MCF 10A (cell line): Measurements from ENCODE around the gene ST6GAL1. TPM values are rescaled to one million over a fixed set of nuclear protein-coding genes. Genes with fewer than 3 reads are reported as not detected.
A peak's percentile ranks its signal among the peaks of the same experiment; 100 is the strongest.

Experiments used
- BruUV-seq: library from RNA; stranded (reverse); fragments of 400-500 nt; replicated peaks from 2 replicates; lab custom pipeline; 2021; lab: Mats Ljungman, UMichigan
- CTCF ChIA-PET: fragments of 300-600 bp; sonication (Branson Sonifier 250); formaldehyde crosslinking; extraction: SDS; loops from one replicate; lab custom pipeline; 2021; ENCODE audit warnings: antibody characterized with exemption, inconsistent platforms; lab: Yijun Ruan, JAX
- POLR2A ChIA-PET: fragments of 300-600, 350-650 bp; sonication (Branson Sonifier 250); formaldehyde crosslinking; extraction: SDS; loops from one replicate; lab custom pipeline; 2020; ENCODE audit warnings: antibody characterized with exemption, inconsistent platforms; lab: Yijun Ruan, JAX
- DNase-seq: peaks from one replicate; pipeline ENCODE4 v3.0.0-alpha.2; 2018; ENCODE audit not compliant: unreplicated experiment
- H3K27ac Mint-ChIP-seq: one replicate; pipeline ENCODE4 v1.8.0; 2022; ENCODE audit warnings: mild to moderate bottlenecking, low read depth, mixed read lengths; ENCODE audit not compliant: unreplicated experiment
- H3K27me3 Mint-ChIP-seq: one replicate; pipeline ENCODE4 v1.8.0; 2022; ENCODE audit warnings: mixed read lengths; ENCODE audit not compliant: insufficient read depth, unreplicated experiment
- H3K36me3 Mint-ChIP-seq: one replicate; pipeline ENCODE4 v1.8.0; 2022; ENCODE audit warnings: mild to moderate bottlenecking, moderate library complexity, mixed read lengths; ENCODE audit not compliant: insufficient read depth, unreplicated experiment
- H3K4me1 Mint-ChIP-seq: one replicate; pipeline ENCODE4 v1.8.0; 2022; ENCODE audit warnings: mixed read lengths; ENCODE audit not compliant: insufficient read depth, unreplicated experiment
- H3K4me3 Mint-ChIP-seq: one replicate; pipeline ENCODE4 v1.8.0; 2022; ENCODE audit warnings: mild to moderate bottlenecking, moderate library complexity, mixed read lengths; ENCODE audit not compliant: unreplicated experiment
- H3K9me3 Mint-ChIP-seq: one replicate; pipeline ENCODE4 v1.8.0; 2022; ENCODE audit warnings: mixed read lengths; ENCODE audit not compliant: unreplicated experiment
- CTCF ChIP-seq: fragments of 200-600 bp; IDR thresholded peaks from one replicate; pipeline ENCODE4 v1.8.0; 2022; ENCODE audit warnings: antibody characterized with exemption, mild to moderate bottlenecking; ENCODE audit not compliant: unreplicated experiment
- intact Hi-C: fragments of 100-400 bp; cut with micrococcal nuclease; formaldehyde crosslinking; loops from 2 replicates; pipeline ENCODE4 v1.14.1; 2022
- total RNA-seq: library from RNA; stranded (reverse); gene quantifications from 2 replicates; pipeline ENCODE4 v1.2.3, GENCODE V29; 2022

ST6GAL1 gene
- total RNA-seq, 1 experiment from 2014 or later, result 18.8 TPM

- TF ChIP-seq CTCF, result no peak
- BruUV-seq, result no TSS peak
- CTCF ChIA-PET, result no interaction called here
- intact Hi-C loops, result no loop called here
- no peaks in the 10 kb centered on the region for H3K9me3 Mint-ChIP-seq
- H3K4me1 Mint-ChIP-seq, result peaks cover 11% of the 10 kb centered on the region
- no peak overlapping the region for H3K4me3 Mint-ChIP-seq
- no peak for DNase-seq
- no peaks in the 10 kb centered on the region for H3K27me3 Mint-ChIP-seq
- H3K36me3 Mint-ChIP-seq, result peaks cover 6% of the 10 kb centered on the region
- POLR2A ChIA-PET, result no interaction called here
- no peak overlapping the region for H3K27ac Mint-ChIP-seq
Measured at GRCh38 chr3:186986816-186987215, 56.5 kb downstream of the ST6GAL1 start.

- Mint-ChIP-seq H3K9me3 (no peaks in the 10 kb centered on the region), H3K36me3 (peaks cover 6% of the 10 kb centered on the region), H3K4me3 (no peak overlapping the region), H3K27ac (peak overlapping the region; percentile 24), H3K27me3 (no peaks in the 10 kb centered on the region), H3K4me1 (peaks cover 16% of the 10 kb centered on the region)
- BruUV-seq, result no TSS peak
- ChIA-PET CTCF (interaction anchor here (0.6 to 1.1 kb wide), 5 partner anchors 23 to 1638 kb away, joined by 3 to 4 read pairs (median 3); no protein-coding TSS in a partner anchor), POLR2A (interaction anchor here (1.1 to 1.4 kb wide), 3 partner anchors 9 to 10 kb away, joined by 3 to 6 read pairs (median 4); no protein-coding TSS in a partner anchor)
- intact Hi-C loops, result no loop called here
- DNase-seq, result no peak
- TF ChIP-seq CTCF, result no peak
Measured at GRCh38 chr3:186988806-186989205, 58.5 kb downstream of the ST6GAL1 start.

- H3K4me3 Mint-ChIP-seq, result no peak overlapping the region
- no peaks in the 10 kb centered on the region for H3K9me3 Mint-ChIP-seq
- no peak for TF ChIP-seq CTCF
- ChIA-PET CTCF (interaction anchor here (0.6 to 1.1 kb wide), 5 partner anchors 24 to 1639 kb away, joined by 3 to 4 read pairs (median 3); no protein-coding TSS in a partner anchor), POLR2A (interaction anchor here (1.1 to 1.4 kb wide), 3 partner anchors 8 to 11 kb away, joined by 3 to 6 read pairs (median 4); no protein-coding TSS in a partner anchor)
- intact Hi-C loops, result no loop called here
- peak overlapping the region; percentile 24 for H3K27ac Mint-ChIP-seq
- H3K27me3 Mint-ChIP-seq, result no peaks in the 10 kb centered on the region
- H3K4me1 Mint-ChIP-seq, result peaks cover 16% of the 10 kb centered on the region
- BruUV-seq, result no TSS peak
- peaks cover 6% of the 10 kb centered on the region for H3K36me3 Mint-ChIP-seq
- DNase-seq, result no peak
Measured at GRCh38 chr3:186989429-186989828, 59.1 kb downstream of the ST6GAL1 start.

GRCh38 chr3:186990277-186990676, 60.0 kb downstream of the ST6GAL1 start:
- H3K4me1 Mint-ChIP-seq, result peaks cover 16% of the 10 kb centered on the region
- DNase-seq, result no peak
- TF ChIP-seq CTCF, result no peak

More at GRCh38 chr3:186990277-186990676, 60.0 kb downstream of the ST6GAL1 start:
- POLR2A ChIA-PET, result interaction anchor here (0.9 to 1.3 kb wide), 2 partner anchors 8 to 12 kb away, joined by 3 to 4 read pairs; no protein-coding TSS in a partner anchor
- no peak overlapping the region for H3K4me3 Mint-ChIP-seq
- H3K9me3 Mint-ChIP-seq, result no peaks in the 10 kb centered on the region
- peak overlapping the region; percentile 93 for H3K27ac Mint-ChIP-seq
- CTCF ChIA-PET, result interaction anchor here (1.1 kb wide), 1 partner anchor 141 kb away, joined by 3 read pairs; no protein-coding TSS in a partner anchor
- BruUV-seq, result no TSS peak
- intact Hi-C loops, result no loop called here
- no peaks in the 10 kb centered on the region for H3K27me3 Mint-ChIP-seq
- H3K36me3 Mint-ChIP-seq, result peaks cover 6% of the 10 kb centered on the region
